HepG2 (cell line): ENCODE data around the gene LGALS1. TPM values are rescaled to one million over a fixed set of nuclear protein-coding genes. Genes with fewer than 3 reads are reported as not detected.

Experiments used
- BRCA1 ChIP-seq: sonication (generic); formaldehyde crosslinking; IDR thresholded peaks from 2 replicates; pipeline ENCODE4 v1.4.0; 2020; ENCODE audit warnings: missing genetic modification reagents
- EED ChIP-seq: sonication (generic); formaldehyde crosslinking; IDR thresholded peaks from 2 replicates; pipeline ENCODE4 v1.5.0; 2020; ENCODE audit warnings: mild to moderate bottlenecking, missing genetic modification reagents
- MIER2 ChIP-seq: IDR thresholded peaks from 2 replicates; pipeline ENCODE4 v1.6.1; 2016; ENCODE audit warnings: missing biosample characterization, missing genetic modification reagents
- PRPF4 ChIP-seq: fragments of 200-400 bp; formaldehyde crosslinking; IDR thresholded peaks from 2 replicates; pipeline ENCODE4 v1.6.1; 2016; ENCODE audit warnings: low read length, low read depth; ENCODE audit not compliant: poor library complexity, severe bottlenecking
- RFXANK ChIP-seq: IDR thresholded peaks from 2 replicates; pipeline ENCODE4 v1.6.1; 2016
- RNF2 ChIP-seq: fragments of 450-650 bp; conservative IDR thresholded peaks from 2 replicates; pipeline ENCODE4 v1.6.1; 2016; ENCODE audit warnings: low read depth
- SNAI1 ChIP-seq: sonication (generic); formaldehyde crosslinking; IDR thresholded peaks from 2 replicates; pipeline ENCODE4 v1.5.0; 2020; ENCODE audit warnings: mild to moderate bottlenecking, missing genetic modification reagents, borderline replicate concordance
- STAG1 ChIP-seq: sonication (generic); formaldehyde crosslinking; IDR thresholded peaks from 2 replicates; pipeline ENCODE4 v1.4.0; 2020; ENCODE audit warnings: missing genetic modification reagents
- ZBTB42 ChIP-seq: sonication (generic); formaldehyde crosslinking; IDR thresholded peaks from 2 replicates; pipeline ENCODE4 v1.5.0; 2020; ENCODE audit warnings: mild to moderate bottlenecking, missing genetic modification reagents
- ZFP36L2 ChIP-seq: sonication (generic); formaldehyde crosslinking; IDR thresholded peaks from 2 replicates; pipeline ENCODE4 v1.4.0; 2020; ENCODE audit warnings: missing genetic modification reagents
- ZNF33A ChIP-seq: sonication (generic); formaldehyde crosslinking; IDR thresholded peaks from 2 replicates; pipeline ENCODE4 v1.5.1; 2020; ENCODE audit warnings: missing genetic modification reagents, mild to moderate bottlenecking, moderate library complexity, borderline replicate concordance
- ZNF33B ChIP-seq: sonication (generic); formaldehyde crosslinking; IDR thresholded peaks from 2 replicates; pipeline ENCODE4 v1.5.1; 2020; ENCODE audit warnings: mild to moderate bottlenecking, missing genetic modification reagents
- ZNF468 ChIP-seq: sonication (generic); formaldehyde crosslinking; IDR thresholded peaks from 2 replicates; pipeline ENCODE4 v1.8.0; 2022; ENCODE audit warnings: mild to moderate bottlenecking, moderate library complexity, missing genetic modification reagents
- ZNF563 ChIP-seq: sonication (generic); formaldehyde crosslinking; IDR thresholded peaks from 2 replicates; pipeline ENCODE4 v1.8.0; 2022; ENCODE audit warnings: mild to moderate bottlenecking, moderate library complexity, missing genetic modification reagents
- ZNF749 ChIP-seq: sonication (generic); formaldehyde crosslinking; IDR thresholded peaks from 2 replicates; pipeline ENCODE4 v1.8.0; 2022; ENCODE audit warnings: mild to moderate bottlenecking, missing genetic modification reagents, moderate library complexity, borderline replicate concordance
- polyA plus RNA-seq, 8 experiments: library from polyadenylated mRNA; depleted of rRNA in 3 of 8; stranded (reverse) in 7 of 8; unstranded in 1 of 8; fragments of >200 nt; fragmentation: Illumina TruSeq in 4 of 8; extraction: Trizol in 4 of 8; gene quantifications; 2 replicates each; pipeline versions ENCODE4 v1.2.1 to v1.2.3, GENCODE V29; 2011 to 2016; ENCODE audit warnings: low read depth in 4 of 8, missing spikeins in 1 of 8, mixed read lengths in 1 of 8; ENCODE audit not compliant: insufficient read depth in 1 of 8
- total RNA-seq, 5 experiments: library from RNA; depleted of rRNA; stranded (reverse); fragments of >200 nt; fragmentation: Illumina TruSeq; extraction: Trizol; gene quantifications; 2 replicates each; pipeline ENCODE4 v1.2.3, GENCODE V29; 2016; ENCODE audit warnings: low read depth in 1 of 5
- TF ChIP-seq, protein P1 (sequence below), 2 experiments: IDR thresholded peaks; 2 replicates each; pipeline ENCODE4 v1.6.1; 2011 to 2012; ENCODE audit warnings: low read length in 2 of 2, borderline replicate concordance in 1 of 2, low read depth in 1 of 2, mild to moderate bottlenecking in 1 of 2, moderate library complexity in 1 of 2
- TF ChIP-seq, protein P2 (sequence below): sonication (generic); formaldehyde crosslinking; IDR thresholded peaks from 2 replicates; pipeline ENCODE4 v1.4.0; 2020; ENCODE audit warnings: missing genetic modification reagents, mild to moderate bottlenecking, borderline replicate concordance
- TF ChIP-seq, protein P3 (sequence below): sonication (generic); formaldehyde crosslinking; conservative IDR thresholded peaks from 2 replicates; pipeline ENCODE4 v1.8.0; 2022; ENCODE audit warnings: low read depth, missing genetic modification reagents
- TF ChIP-seq, protein P4 (sequence below): sonication (generic); formaldehyde crosslinking; conservative IDR thresholded peaks from 2 replicates; pipeline ENCODE4 v1.5.0; 2020; ENCODE audit warnings: missing genetic modification reagents

Gene LGALS1
- total and polyA plus RNA-seq, 2 of the 13 experiments (the other 11 are each of a cell fraction or from before 2014, with no cell fraction given) = 103 to 858 TPM

DNA sequence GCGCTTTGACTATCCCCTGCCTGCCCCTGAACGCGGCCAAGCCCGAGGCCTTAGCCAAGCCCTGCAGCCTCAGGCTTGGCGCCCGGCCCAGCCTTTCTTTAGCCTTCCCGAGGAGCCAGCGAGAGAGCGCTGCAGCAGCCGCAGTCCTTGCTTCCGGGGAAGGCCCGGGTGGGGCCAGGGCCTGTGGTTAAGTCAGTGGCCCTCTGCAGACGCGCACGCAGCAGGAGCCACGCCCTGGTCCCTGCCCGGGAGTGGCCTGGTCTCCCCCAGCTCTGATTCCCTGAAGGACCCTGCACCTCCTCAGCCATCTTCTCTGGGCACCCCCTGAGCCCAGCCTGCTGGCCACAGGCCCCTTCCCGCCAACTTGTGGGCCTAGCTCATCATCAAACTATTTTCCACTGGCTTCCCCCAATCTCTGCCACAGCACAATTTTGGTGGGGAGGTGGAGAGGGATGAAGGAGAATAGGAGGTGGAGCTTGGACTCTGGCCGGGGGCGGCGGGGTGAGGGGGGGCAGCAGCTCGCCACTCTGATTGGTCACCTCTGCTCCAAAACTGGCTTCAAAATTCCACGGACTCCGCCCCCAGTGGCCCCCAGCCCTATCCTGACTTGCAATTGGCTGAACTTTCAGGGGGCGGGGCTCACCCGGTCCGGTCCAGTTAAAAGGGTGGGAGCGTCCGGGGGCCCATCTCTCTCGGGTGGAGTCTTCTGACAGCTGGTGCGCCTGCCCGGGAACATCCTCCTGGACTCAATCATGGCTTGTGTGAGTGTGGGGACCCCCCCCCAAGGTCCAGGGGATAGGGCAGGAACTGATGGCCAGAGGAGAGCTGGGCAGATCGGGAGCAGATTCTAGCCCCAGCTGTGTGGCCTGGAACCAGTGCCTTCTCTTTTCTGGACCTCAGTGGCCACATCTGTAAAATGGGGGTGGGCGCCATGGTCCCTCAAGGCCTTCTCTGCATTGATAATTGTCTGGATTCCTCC is at the start of gene LGALS1 (continued):
- no peak for TF ChIP-seq PRPF4
- no peak for TF ChIP-seq MIER2 (CRISPR knock-in tag)
- TF ChIP-seq ZNF33B (CRISPR knock-in tag) = no peak
- no peak for TF ChIP-seq SNAI1 (CRISPR knock-in tag)
- 0 out of 2 replicates have a peak, but pooled peaks have one; percentile 37 for TF ChIP-seq RFXANK (CRISPR knock-in tag)
- no peak for TF ChIP-seq ZNF563 (CRISPR knock-in tag)
- no peak for TF ChIP-seq ZNF468 (CRISPR knock-in tag)
- TF ChIP-seq, protein P1, sequence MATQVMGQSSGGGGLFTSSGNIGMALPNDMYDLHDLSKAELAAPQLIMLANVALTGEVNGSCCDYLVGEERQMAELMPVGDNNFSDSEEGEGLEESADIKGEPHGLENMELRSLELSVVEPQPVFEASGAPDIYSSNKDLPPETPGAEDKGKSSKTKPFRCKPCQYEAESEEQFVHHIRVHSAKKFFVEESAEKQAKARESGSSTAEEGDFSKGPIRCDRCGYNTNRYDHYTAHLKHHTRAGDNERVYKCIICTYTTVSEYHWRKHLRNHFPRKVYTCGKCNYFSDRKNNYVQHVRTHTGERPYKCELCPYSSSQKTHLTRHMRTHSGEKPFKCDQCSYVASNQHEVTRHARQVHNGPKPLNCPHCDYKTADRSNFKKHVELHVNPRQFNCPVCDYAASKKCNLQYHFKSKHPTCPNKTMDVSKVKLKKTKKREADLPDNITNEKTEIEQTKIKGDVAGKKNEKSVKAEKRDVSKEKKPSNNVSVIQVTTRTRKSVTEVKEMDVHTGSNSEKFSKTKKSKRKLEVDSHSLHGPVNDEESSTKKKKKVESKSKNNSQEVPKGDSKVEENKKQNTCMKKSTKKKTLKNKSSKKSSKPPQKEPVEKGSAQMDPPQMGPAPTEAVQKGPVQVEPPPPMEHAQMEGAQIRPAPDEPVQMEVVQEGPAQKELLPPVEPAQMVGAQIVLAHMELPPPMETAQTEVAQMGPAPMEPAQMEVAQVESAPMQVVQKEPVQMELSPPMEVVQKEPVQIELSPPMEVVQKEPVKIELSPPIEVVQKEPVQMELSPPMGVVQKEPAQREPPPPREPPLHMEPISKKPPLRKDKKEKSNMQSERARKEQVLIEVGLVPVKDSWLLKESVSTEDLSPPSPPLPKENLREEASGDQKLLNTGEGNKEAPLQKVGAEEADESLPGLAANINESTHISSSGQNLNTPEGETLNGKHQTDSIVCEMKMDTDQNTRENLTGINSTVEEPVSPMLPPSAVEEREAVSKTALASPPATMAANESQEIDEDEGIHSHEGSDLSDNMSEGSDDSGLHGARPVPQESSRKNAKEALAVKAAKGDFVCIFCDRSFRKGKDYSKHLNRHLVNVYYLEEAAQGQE (IDR thresholded peaks at IDR 0.05; ENCODE audit: borderline replicate concordance in 1 of 2, low read depth in 1 of 2, low read length in 2 of 2) = no peak
- no peak for TF ChIP-seq ZNF749 (CRISPR knock-in tag)
- no peak for TF ChIP-seq ZNF33A (CRISPR knock-in tag)
- TF ChIP-seq, protein P2, sequence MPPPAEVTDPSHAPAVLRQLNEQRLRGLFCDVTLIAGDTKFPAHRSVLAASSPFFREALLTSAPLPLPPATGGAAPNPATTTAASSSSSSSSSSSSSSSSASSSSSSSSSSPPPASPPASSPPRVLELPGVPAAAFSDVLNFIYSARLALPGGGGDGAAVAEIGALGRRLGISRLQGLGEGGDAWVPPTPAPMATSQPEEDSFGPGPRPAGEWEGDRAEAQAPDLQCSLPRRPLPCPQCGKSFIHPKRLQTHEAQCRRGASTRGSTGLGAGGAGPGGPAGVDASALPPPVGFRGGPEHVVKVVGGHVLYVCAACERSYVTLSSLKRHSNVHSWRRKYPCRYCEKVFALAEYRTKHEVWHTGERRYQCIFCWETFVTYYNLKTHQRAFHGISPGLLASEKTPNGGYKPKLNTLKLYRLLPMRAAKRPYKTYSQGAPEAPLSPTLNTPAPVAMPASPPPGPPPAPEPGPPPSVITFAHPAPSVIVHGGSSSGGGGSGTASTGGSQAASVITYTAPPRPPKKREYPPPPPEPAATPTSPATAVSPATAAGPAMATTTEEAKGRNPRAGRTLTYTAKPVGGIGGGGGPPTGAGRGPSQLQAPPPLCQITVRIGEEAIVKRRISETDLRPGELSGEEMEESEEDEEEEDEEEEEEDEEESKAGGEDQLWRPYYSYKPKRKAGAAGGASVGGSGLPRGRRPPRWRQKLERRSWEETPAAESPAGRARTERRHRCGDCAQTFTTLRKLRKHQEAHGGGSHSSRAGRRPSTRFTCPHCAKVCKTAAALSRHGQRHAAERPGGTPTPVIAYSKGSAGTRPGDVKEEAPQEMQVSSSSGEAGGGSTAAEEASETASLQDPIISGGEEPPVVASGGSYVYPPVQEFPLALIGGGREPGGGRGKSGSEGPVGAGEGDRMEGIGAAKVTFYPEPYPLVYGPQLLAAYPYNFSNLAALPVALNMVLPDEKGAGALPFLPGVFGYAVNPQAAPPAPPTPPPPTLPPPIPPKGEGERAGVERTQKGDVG (CRISPR knock-in tag) = no peak
- TF ChIP-seq, protein P3, sequence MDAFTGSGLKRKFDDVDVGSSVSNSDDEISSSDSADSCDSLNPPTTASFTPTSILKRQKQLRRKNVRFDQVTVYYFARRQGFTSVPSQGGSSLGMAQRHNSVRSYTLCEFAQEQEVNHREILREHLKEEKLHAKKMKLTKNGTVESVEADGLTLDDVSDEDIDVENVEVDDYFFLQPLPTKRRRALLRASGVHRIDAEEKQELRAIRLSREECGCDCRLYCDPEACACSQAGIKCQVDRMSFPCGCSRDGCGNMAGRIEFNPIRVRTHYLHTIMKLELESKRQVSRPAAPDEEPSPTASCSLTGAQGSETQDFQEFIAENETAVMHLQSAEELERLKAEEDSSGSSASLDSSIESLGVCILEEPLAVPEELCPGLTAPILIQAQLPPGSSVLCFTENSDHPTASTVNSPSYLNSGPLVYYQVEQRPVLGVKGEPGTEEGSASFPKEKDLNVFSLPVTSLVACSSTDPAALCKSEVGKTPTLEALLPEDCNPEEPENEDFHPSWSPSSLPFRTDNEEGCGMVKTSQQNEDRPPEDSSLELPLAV (CRISPR knock-in tag) = no peak
- TF ChIP-seq, protein P4, sequence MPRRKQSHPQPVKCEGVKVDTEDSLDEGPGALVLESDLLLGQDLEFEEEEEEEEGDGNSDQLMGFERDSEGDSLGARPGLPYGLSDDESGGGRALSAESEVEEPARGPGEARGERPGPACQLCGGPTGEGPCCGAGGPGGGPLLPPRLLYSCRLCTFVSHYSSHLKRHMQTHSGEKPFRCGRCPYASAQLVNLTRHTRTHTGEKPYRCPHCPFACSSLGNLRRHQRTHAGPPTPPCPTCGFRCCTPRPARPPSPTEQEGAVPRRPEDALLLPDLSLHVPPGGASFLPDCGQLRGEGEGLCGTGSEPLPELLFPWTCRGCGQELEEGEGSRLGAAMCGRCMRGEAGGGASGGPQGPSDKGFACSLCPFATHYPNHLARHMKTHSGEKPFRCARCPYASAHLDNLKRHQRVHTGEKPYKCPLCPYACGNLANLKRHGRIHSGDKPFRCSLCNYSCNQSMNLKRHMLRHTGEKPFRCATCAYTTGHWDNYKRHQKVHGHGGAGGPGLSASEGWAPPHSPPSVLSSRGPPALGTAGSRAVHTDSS (CRISPR knock-in tag) = no peak
- TF ChIP-seq STAG1 (CRISPR knock-in tag) = no peak; the same call in 1 of the 2 replicates
- no peak for TF ChIP-seq ZBTB42 (CRISPR knock-in tag)
- TF ChIP-seq EED = no peak
- no peak for TF ChIP-seq RNF2
- TF ChIP-seq BRCA1 = no peak
- no peak for TF ChIP-seq ZFP36L2
